ENCODE data around the gene DSCAM. TPM values are rescaled to one million over a fixed set of nuclear protein-coding genes. Genes with fewer than 3 reads are reported as not detected.

DSCAM gene
- total and polyA plus RNA-seq, 10 donors = 0.02 to 2.7 (median 2.0) TPM

DNA sequence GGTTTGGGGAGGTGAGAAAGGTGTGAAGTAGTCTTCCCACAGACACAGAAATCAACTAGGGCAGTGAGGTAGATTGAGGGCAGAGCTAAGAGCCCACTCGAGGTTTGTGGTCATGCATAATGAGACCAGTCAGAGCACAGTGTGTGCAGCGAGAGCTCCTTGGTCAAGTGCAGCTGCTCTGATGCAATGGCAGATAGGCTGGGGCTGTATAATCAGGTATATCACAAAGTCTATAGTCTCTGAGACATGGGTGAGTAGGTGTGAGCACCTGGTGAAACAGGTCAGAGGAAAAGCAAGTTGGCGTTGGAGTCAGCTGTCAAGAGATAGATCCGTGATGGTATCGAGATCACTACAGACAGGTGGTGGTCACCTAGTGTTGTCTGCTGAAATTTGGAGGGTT, 17.6 kb downstream of the DSCAM start:
- H3K27ac ChIP-seq = no peak overlapping the region
- no peaks in the 10 kb centered on the region for H3K9me3 ChIP-seq
- DNase-seq = no peak
- WGBS, 5 donors = 84 to 96% (median 86%) methylated on average over 5 of the region's 5 CpGs
- H3K4me1 ChIP-seq = no peaks in the 10 kb centered on the region
- H3K27me3 ChIP-seq (replicated peaks in 1 of 7) = peaks cover 0 to 16% (median 0%) of the 10 kb centered on the region in 7 donors
- no peak for TF ChIP-seq POLR2A (IDR thresholded peaks at IDR 0.05)
- TF ChIP-seq, protein P1, sequence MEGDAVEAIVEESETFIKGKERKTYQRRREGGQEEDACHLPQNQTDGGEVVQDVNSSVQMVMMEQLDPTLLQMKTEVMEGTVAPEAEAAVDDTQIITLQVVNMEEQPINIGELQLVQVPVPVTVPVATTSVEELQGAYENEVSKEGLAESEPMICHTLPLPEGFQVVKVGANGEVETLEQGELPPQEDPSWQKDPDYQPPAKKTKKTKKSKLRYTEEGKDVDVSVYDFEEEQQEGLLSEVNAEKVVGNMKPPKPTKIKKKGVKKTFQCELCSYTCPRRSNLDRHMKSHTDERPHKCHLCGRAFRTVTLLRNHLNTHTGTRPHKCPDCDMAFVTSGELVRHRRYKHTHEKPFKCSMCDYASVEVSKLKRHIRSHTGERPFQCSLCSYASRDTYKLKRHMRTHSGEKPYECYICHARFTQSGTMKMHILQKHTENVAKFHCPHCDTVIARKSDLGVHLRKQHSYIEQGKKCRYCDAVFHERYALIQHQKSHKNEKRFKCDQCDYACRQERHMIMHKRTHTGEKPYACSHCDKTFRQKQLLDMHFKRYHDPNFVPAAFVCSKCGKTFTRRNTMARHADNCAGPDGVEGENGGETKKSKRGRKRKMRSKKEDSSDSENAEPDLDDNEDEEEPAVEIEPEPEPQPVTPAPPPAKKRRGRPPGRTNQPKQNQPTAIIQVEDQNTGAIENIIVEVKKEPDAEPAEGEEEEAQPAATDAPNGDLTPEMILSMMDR (IDR thresholded peaks at IDR 0.05 in 8 of 11, conservative IDR thresholded peaks at IDR 0.05 in 3 of 11) = no peak
- TF ChIP-seq POLR2AphosphoS5 (IDR thresholded peaks at IDR 0.05) = no peak
- no peak overlapping the region for H3K4me3 ChIP-seq
- no peaks in the 10 kb centered on the region for H3K36me3 ChIP-seq
- intact Hi-C loops (cut with DNase I; ENCODE audit: low total_unique reads) = no loop called here

DNA sequence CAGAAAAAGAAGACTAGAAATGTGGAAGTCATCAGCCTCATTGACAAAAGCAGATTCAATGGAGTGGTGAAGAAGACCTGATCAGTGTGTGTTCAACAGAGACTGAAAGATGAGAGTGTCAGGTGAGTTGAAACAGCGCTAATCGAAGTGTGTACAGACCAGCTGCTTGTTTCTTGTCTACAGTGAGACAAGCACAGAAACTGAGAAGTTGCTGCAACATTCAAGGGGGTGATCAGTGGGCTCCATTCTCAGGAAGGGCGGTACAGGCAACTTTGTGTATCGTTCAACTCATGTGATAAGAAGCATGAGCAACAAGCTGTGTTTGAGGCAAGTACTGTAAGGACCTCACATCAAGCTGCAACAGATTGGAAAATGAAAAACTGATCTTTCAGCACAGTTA, 19.4 kb downstream of the DSCAM start:
- H3K9me3 ChIP-seq = no peaks in the 10 kb centered on the region
- H3K4me3 ChIP-seq = no peak overlapping the region
- no peak overlapping the region for H3K27ac ChIP-seq
- no peak for TF ChIP-seq POLR2A (IDR thresholded peaks at IDR 0.05)
- TF ChIP-seq, protein P1 (IDR thresholded peaks at IDR 0.05 in 8 of 11, conservative IDR thresholded peaks at IDR 0.05 in 3 of 11) = no peak
- TF ChIP-seq POLR2AphosphoS5 (IDR thresholded peaks at IDR 0.05) = no peak
- no peaks in the 10 kb centered on the region for H3K36me3 ChIP-seq
- intact Hi-C loops (cut with DNase I; ENCODE audit: low total_unique reads) = no loop called here
- peaks cover 0 to 16% (median 0%) of the 10 kb centered on the region in 7 donors for H3K27me3 ChIP-seq (replicated peaks in 1 of 7)
- no peaks in the 10 kb centered on the region for H3K4me1 ChIP-seq
- DNase-seq = no peak
- 86 to 97% (median 89%) methylated on average over 4 of the region's 4 CpGs for WGBS, 5 donors

DNA sequence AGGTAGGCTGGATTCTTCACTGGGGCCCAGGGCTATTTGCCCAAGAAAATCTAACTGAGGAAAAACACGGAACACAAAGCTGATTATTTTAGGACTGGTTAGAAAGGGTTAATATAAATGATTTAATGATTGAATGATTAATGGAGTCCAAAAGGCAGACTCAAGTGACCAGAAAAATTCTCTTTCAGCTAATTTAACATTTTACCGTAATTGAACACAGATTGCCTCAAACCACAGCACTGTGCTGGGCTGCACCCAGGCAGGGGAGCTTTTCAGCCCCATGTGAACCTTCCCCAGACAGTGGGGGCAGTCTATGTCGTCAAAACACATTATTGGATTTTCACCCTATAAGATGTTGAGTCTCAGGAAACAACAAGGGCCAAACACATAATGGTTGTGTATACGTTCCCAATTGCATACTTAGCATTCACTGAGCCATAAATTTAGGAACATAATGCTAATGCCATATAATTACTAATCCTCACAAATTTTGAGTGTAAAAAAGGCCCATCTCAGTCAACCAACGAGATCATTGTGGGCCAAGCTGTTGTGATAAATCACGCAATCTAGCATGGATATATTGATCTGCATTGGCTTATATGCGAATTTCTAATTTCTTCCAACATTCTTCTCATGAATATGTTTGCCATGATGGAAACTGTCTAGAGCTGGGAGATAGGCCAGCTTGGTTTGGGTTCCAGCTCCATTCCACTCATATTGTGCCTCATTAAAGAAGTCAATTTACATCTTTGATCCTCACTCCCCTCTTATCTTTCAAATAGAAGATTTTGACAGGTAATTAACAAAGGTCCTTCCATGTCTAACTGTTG, 27.7 kb downstream of the DSCAM start:
- no peaks in the 10 kb centered on the region for H3K4me1 ChIP-seq
- H3K27ac ChIP-seq = no peak overlapping the region
- WGBS, 5 donors = 82 to 91% (median 86%) methylated on average over 7 of the region's 7 CpGs
- peaks cover 0 to 5% (median 0%) of the 10 kb centered on the region in 7 donors for H3K27me3 ChIP-seq (replicated peaks in 1 of 7)
- H3K36me3 ChIP-seq = no peaks in the 10 kb centered on the region
- H3K4me3 ChIP-seq = no peak overlapping the region
- intact Hi-C loops (cut with DNase I; ENCODE audit: low total_unique reads) = no loop called here
- no peak for DNase-seq
- peaks cover 0 to 18% (median 7%) of the 10 kb centered on the region in 8 donors for H3K9me3 ChIP-seq
- TF ChIP-seq POLR2A (IDR thresholded peaks at IDR 0.05) (no peak), POLR2AphosphoS5 (IDR thresholded peaks at IDR 0.05) (no peak)
- TF ChIP-seq, protein P1 (IDR thresholded peaks at IDR 0.05 in 8 of 11, conservative IDR thresholded peaks at IDR 0.05 in 3 of 11) = no peak

DNA sequence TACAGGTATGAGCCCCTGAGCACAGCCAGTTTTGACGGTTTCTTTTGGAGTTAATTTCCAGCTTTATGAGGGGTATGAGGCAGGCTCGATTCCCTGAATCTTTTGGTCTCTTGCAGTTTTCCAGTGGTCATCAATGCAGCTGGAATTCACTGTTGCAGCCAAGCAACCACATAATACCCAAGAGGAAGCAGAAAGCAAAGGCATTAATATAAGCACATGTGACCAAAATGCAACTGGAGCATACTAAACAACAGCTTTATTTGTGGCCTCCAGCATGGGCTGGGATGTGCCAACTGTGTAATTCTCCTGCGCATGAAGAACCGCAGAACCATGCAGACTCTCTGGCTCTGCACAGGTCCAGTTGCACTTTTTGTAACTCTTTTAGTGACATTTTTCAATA, 33.0 kb downstream of the DSCAM start:
- no peak for TF ChIP-seq POLR2A (IDR thresholded peaks at IDR 0.05)
- TF ChIP-seq, protein P1 (IDR thresholded peaks at IDR 0.05 in 8 of 11, conservative IDR thresholded peaks at IDR 0.05 in 3 of 11) = no peak
- TF ChIP-seq POLR2AphosphoS5 (IDR thresholded peaks at IDR 0.05) = no peak
- H3K27ac ChIP-seq = no peak overlapping the region
- no peak overlapping the region for H3K4me3 ChIP-seq
- H3K36me3 ChIP-seq = no peaks in the 10 kb centered on the region
- DNase-seq = no peak
- no peaks in the 10 kb centered on the region for H3K4me1 ChIP-seq
- intact Hi-C loops (cut with DNase I; ENCODE audit: low total_unique reads) = no loop called here
- 86 to 96% (median 91%) methylated on average over 4 of the region's 4 CpGs for WGBS, 5 donors
- H3K27me3 ChIP-seq (replicated peaks in 1 of 7) = peaks cover 0 to 5% (median 0%) of the 10 kb centered on the region in 7 donors
- H3K9me3 ChIP-seq = no peaks in the 10 kb centered on the region

Measured in spleen (tissue), 11 donors.